A549 (cell line): Measurements from ENCODE around the gene ZMYND10. TPM values are rescaled to one million over a fixed set of nuclear protein-coding genes. Genes with fewer than 3 reads are reported as not detected.

ENCODE experiments used
- ATAC-seq, 2 experiments: fragments of 200-7000 bp in 1 of 2; fragments of >200 bp in 1 of 2; cut with Nextera tagmentation in 1 of 2; cut with Tn5 transposase in 1 of 2; 3 replicates each; pipeline versions ENCODE4 v1.8.0 to v1.9.1; 2018 to 2020; ENCODE audit warnings: mild to moderate bottlenecking in 1 of 2, moderate library complexity in 1 of 2
- CTCF ChIA-PET: fragments of 300-600 bp; sonication (Branson Sonifier 250); formaldehyde crosslinking; extraction: SDS; loops from one replicate; lab custom pipeline; 2021; ENCODE audit warnings: antibody characterized with exemption, inconsistent platforms; lab: Yijun Ruan, JAX
- POLR2A ChIA-PET: fragments of 350-600 bp; formaldehyde crosslinking; extraction: SDS; loops from one replicate; lab custom pipeline; 2021; ENCODE audit warnings: antibody characterized with exemption, inconsistent platforms; lab: Yijun Ruan, JAX
- DNase-seq, 2 experiments: peaks; one replicate each; pipeline versions ENCODE4 v3.0.0 to v3.0.0-alpha.2; 2011 to 2016; ENCODE audit warnings: low read depth in 1 of 2, low spot score in 1 of 2
- FAIRE-seq: peaks from 2 replicates; lab custom pipeline; 2011; peaks lifted over from hg19 to GRCh38; lab: Jason Lieb, UNC
- H3K27ac ChIP-seq, 2 experiments: fragments of >200 bp; sonication (Bioruptor Twin); formaldehyde crosslinking; 3 replicates each; pipeline ENCODE4 v1.5.1; 2016 to 2017
- H3K4me1 ChIP-seq: fragments of >200 bp; sonication (Bioruptor Twin); formaldehyde crosslinking; 3 replicates; pipeline ENCODE4 v1.6.1; 2016
- H3K4me2 ChIP-seq: fragments of >200 bp; sonication (Bioruptor Twin); formaldehyde crosslinking; 3 replicates; pipeline ENCODE4 v1.6.1; 2016
- H3K4me3 ChIP-seq: fragments of >200 bp; sonication (Bioruptor Twin); formaldehyde crosslinking; 3 replicates; pipeline ENCODE4 v1.5.1; 2016
- H3K9me3 ChIP-seq: fragments of >200 bp; sonication (Bioruptor Twin); formaldehyde crosslinking; 3 replicates; pipeline ENCODE4 v1.6.1; 2016
- CEBPB ChIP-seq, 2 experiments: fragments of >200 bp in 1 of 2; sonication (Bioruptor Twin) in 1 of 2; formaldehyde crosslinking in 1 of 2; IDR thresholded peaks; 2 replicates each; pipeline ENCODE4 v1.6.1; 2012 to 2016
- FOSL2 ChIP-seq, 2 experiments: fragments of 450-650 bp in 1 of 2; fragments of >200 bp in 1 of 2; sonication (Bioruptor Twin) in 1 of 2; formaldehyde crosslinking; IDR thresholded peaks; 2 replicates each; pipeline versions ENCODE4 v1.5.0 to v1.6.1; 2016 to 2020; ENCODE audit warnings: mild to moderate bottlenecking in 1 of 2, moderate library complexity in 1 of 2
- FOXS1 ChIP-seq: fragments of 250-450 bp; sonication (Bioruptor Pico); IDR thresholded peaks from 2 replicates; pipeline ENCODE4 v1.5.0; 2020; ENCODE audit warnings: mild to moderate bottlenecking, moderate library complexity
- JUNB ChIP-seq: fragments of >200 bp; sonication (Bioruptor Twin); formaldehyde crosslinking; IDR thresholded peaks from 2 replicates; pipeline ENCODE4 v1.6.1; 2016
- MAFK ChIP-seq: fragments of 450-650 bp; IDR thresholded peaks from 2 replicates; pipeline ENCODE4 v1.6.1; 2014; ENCODE audit not compliant: partially characterized antibody
- NPAS2 ChIP-seq: fragments of 250-450 bp; sonication (Bioruptor Pico); IDR thresholded peaks from 2 replicates; pipeline ENCODE4 v1.8.0; 2022; ENCODE audit warnings: mild to moderate bottlenecking, moderate library complexity, borderline replicate concordance
- SMC3 ChIP-seq: fragments of >200 bp; sonication (Bioruptor Twin); formaldehyde crosslinking; IDR thresholded peaks from 3 replicates; pipeline ENCODE4 v1.6.1; 2018; ENCODE audit warnings: inconsistent platforms
- TFCP2L1 ChIP-seq: fragments of 250-450 bp; sonication (Bioruptor Pico); IDR thresholded peaks from 2 replicates; pipeline ENCODE4 v1.5.0; 2021; ENCODE audit warnings: mild to moderate bottlenecking
- TP53 ChIP-seq: fragments of 250-450 bp; sonication (Bioruptor Pico); IDR thresholded peaks from 2 replicates; pipeline ENCODE4 v1.5.0; 2021; ENCODE audit warnings: mild to moderate bottlenecking, moderate library complexity
- ZC3H11A ChIP-seq: fragments of 450-650 bp; IDR thresholded peaks from 2 replicates; pipeline ENCODE4 v1.6.1; 2014; ENCODE audit warnings: antibody characterized with exemption, mild to moderate bottlenecking
- ZFP36 ChIP-seq: fragments of 450-650 bp; IDR thresholded peaks from 2 replicates; pipeline ENCODE4 v1.6.1; 2014; ENCODE audit warnings: borderline replicate concordance; ENCODE audit not compliant: partially characterized antibody
- WGBS: methylation state at CpG from one replicate; pipeline ENCODE4 v1.1.6; 2017; ENCODE audit errors: missing lambda C conversion rate; 5-methylcytosine and 5-hydroxymethylcytosine counted together
- polyA plus RNA-seq, 4 experiments: library from polyadenylated mRNA; depleted of rRNA in 3 of 4; stranded (reverse); fragments of >200 nt; fragmentation: RNase III in 1 of 4; extraction: RNeasy Plus Mini Kit Qiagen cat#74134 plus additional on column Dnase treatment in 1 of 4; gene quantifications; 2 replicates in 3 of 4; 3 replicates in 1 of 4; pipeline ENCODE4 v1.2.3, GENCODE V29; 2011 to 2017
- TF ChIP-seq, protein P1 (sequence below): fragments of 200-600 bp; sonication (generic); IDR thresholded peaks from 2 replicates; pipeline ENCODE4 v1.6.1; 2016; ENCODE audit warnings: antibody characterized with exemption, mild to moderate bottlenecking, moderate library complexity
- TF ChIP-seq, protein P2 (sequence below): fragments of >200 bp; sonication (Bioruptor Twin); formaldehyde crosslinking; IDR thresholded peaks from 2 replicates; pipeline ENCODE4 v1.6.1; 2016
- TF ChIP-seq, protein P3 (sequence below): fragments of >200 bp; sonication (Bioruptor Twin); formaldehyde crosslinking; IDR thresholded peaks from 3 replicates; pipeline ENCODE4 v1.5.1; 2016

Gene ZMYND10
- polyA plus RNA-seq, 2 of the 4 experiments (the other 2 are of a cell fraction) = 0.43 to 0.77 TPM

DNA sequence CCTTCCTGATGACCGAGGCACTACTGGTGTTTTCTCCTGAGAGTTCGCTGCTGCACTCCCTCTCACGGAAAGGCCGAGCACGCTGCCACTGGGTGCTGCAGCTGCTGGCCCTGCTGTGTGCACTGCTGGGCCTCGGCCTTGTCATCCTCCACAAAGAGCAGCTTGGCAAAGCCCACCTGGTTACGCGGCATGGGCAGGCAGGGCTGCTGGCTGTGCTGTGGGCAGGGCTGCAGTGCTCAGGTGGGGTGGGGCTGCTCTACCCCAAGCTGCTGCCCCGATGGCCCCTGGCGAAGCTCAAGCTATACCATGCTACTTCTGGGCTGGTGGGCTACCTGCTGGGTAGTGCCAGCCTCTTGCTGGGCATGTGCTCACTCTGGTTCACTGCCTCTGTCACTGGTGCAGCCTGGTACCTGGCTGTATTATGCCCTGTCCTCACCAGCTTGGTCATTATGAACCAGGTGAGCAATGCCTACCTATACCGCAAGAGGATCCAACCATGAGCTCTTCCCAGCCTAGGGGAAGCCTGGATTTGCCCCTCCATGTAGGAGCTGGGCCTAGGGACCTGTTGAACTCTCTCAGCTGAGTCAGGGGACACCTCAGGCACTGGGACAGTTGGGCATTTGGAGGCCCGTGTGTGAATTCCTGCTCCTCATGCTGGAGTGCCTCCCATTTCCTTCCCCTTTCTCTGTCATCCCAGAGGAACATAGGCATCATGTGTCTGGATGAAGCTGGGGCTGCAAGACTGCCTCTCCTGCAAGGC is 7.9 kb upstream of the ZMYND10 start:
- DNase-seq = no peak
- ChIA-PET POLR2A (no interaction called here), CTCF (interaction anchor here (0.6 to 1.7 kb wide), 7 partner anchors 16 to 1556 kb away, joined by 3 to 5 read pairs (median 4); partner anchors contain the start of gene TUSC2)
- ATAC-seq = no peak
- 93% methylated on average over 6 of the region's 12 CpGs for WGBS
- Histone ChIP-seq H3K27ac (no peak overlapping the region), H3K4me3 (no peak overlapping the region), H3K4me2 (no peak overlapping the region), H3K9me3 (no peaks in the 10 kb centered on the region), H3K4me1 (peaks cover 47% of the 10 kb centered on the region)
- no peak for TF ChIP-seq FOSL2 (IDR thresholded peaks at IDR 0.05)
- TF ChIP-seq FOSL2 (CRISPR knock-in tag; IDR thresholded peaks at IDR 0.05) = no peak
- no peak for TF ChIP-seq NPAS2 (CRISPR knock-in tag)
- TF ChIP-seq, protein P1, sequence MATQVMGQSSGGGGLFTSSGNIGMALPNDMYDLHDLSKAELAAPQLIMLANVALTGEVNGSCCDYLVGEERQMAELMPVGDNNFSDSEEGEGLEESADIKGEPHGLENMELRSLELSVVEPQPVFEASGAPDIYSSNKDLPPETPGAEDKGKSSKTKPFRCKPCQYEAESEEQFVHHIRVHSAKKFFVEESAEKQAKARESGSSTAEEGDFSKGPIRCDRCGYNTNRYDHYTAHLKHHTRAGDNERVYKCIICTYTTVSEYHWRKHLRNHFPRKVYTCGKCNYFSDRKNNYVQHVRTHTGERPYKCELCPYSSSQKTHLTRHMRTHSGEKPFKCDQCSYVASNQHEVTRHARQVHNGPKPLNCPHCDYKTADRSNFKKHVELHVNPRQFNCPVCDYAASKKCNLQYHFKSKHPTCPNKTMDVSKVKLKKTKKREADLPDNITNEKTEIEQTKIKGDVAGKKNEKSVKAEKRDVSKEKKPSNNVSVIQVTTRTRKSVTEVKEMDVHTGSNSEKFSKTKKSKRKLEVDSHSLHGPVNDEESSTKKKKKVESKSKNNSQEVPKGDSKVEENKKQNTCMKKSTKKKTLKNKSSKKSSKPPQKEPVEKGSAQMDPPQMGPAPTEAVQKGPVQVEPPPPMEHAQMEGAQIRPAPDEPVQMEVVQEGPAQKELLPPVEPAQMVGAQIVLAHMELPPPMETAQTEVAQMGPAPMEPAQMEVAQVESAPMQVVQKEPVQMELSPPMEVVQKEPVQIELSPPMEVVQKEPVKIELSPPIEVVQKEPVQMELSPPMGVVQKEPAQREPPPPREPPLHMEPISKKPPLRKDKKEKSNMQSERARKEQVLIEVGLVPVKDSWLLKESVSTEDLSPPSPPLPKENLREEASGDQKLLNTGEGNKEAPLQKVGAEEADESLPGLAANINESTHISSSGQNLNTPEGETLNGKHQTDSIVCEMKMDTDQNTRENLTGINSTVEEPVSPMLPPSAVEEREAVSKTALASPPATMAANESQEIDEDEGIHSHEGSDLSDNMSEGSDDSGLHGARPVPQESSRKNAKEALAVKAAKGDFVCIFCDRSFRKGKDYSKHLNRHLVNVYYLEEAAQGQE = no peak
- TF ChIP-seq FOXS1 (CRISPR knock-in tag) = no peak
- no peak for TF ChIP-seq SMC3
- TF ChIP-seq ZFP36 = no peak
- TF ChIP-seq MAFK = no peak
- TF ChIP-seq, protein P2, sequence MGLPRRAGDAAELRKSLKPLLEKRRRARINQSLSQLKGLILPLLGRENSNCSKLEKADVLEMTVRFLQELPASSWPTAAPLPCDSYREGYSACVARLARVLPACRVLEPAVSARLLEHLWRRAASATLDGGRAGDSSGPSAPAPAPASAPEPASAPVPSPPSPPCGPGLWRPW = no peak
- no peak for FAIRE-seq

DNA sequence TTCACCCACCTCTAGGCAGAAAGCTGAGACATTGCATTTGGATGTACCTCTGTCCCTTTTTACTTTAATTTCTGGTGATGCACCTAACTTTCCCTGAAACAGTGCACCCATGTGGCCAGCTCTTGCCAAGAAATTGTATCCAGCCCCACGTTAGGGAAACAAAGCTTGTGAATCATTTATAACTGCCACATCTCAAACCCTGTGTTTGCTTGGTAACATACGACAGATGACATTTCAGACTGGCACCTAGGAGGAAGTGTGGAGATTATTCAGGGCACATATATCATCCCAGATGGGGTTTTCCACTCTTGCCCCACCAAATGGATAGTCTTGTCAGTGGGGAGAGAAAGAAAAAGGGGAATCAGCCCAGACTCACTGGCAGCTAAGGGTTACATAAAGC is 7.2 kb upstream of the ZMYND10 start:
- ChIA-PET POLR2A (no interaction called here), CTCF (interaction anchor here (0.6 to 1.7 kb wide), 7 partner anchors 12 to 1557 kb away, joined by 3 to 5 read pairs (median 4); partner anchors contain the start of gene TUSC2)
- H3K4me3 ChIP-seq = no peak overlapping the region
- DNase-seq (peak; percentile 47 to 56), FAIRE-seq (no peak), ATAC-seq (no peak; a peak in 1 of 6 replicates)
- TF ChIP-seq, protein P3, sequence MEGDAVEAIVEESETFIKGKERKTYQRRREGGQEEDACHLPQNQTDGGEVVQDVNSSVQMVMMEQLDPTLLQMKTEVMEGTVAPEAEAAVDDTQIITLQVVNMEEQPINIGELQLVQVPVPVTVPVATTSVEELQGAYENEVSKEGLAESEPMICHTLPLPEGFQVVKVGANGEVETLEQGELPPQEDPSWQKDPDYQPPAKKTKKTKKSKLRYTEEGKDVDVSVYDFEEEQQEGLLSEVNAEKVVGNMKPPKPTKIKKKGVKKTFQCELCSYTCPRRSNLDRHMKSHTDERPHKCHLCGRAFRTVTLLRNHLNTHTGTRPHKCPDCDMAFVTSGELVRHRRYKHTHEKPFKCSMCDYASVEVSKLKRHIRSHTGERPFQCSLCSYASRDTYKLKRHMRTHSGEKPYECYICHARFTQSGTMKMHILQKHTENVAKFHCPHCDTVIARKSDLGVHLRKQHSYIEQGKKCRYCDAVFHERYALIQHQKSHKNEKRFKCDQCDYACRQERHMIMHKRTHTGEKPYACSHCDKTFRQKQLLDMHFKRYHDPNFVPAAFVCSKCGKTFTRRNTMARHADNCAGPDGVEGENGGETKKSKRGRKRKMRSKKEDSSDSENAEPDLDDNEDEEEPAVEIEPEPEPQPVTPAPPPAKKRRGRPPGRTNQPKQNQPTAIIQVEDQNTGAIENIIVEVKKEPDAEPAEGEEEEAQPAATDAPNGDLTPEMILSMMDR = 0 out of 3 replicates have a peak, but pooled peaks have one; percentile 9
- no peak for TF ChIP-seq CEBPB (IDR thresholded peaks at IDR 0.05)
- H3K27ac ChIP-seq = no peak overlapping the region
- H3K9me3 ChIP-seq = no peaks in the 10 kb centered on the region
- peaks cover 40% of the 10 kb centered on the region for H3K4me1 ChIP-seq
- H3K4me2 ChIP-seq = no peak overlapping the region
- WGBS = 0% methylated on average over 2 of the region's 2 CpGs

DNA sequence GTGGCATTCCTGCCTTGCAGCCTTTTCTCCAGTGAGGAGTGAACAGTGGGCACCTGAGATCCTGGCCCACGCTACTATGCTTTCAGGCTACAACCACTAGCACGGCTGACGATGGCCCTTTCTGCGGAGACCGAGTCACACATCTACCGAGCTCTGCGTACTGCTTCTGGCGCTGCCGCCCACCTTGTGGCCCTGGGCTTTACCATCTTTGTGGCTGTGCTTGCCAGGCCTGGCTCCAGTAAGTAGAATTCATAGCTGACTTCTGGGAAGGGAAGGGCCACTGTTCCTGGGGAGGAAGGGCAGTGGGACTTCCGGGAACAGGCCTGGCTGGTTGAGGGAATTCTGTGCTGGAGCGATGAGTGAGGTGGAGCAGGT is 5.8 kb upstream of the ZMYND10 start:
- CTCF ChIA-PET = interaction anchor here (1.3 to 5.3 kb wide), 4 partner anchors 191 to 263 kb away, joined by 3 to 32 read pairs (median 4); no protein-coding TSS in a partner anchor
- H3K27ac ChIP-seq = peak overlapping the region; percentile 97 to 100
- FAIRE-seq (no peak), DNase-seq (no peak), ATAC-seq (no peak; a peak in 1 of 6 replicates)
- peak overlapping the region; percentile 99 for H3K4me2 ChIP-seq
- peaks cover 30% of the 10 kb centered on the region for H3K4me1 ChIP-seq
- WGBS = 62% methylated on average over 10 of the region's 11 CpGs
- no peak for TF ChIP-seq TFCP2L1 (CRISPR knock-in tag)
- no peak for TF ChIP-seq TP53 (CRISPR knock-in tag)
- no peak for TF ChIP-seq MAFK
- TF ChIP-seq ZC3H11A = no peak
- TF ChIP-seq, protein P1 = 0 out of 2 replicates have a peak, but pooled peaks have one; percentile 3
- no peak for TF ChIP-seq JUNB
- peak overlapping the region; percentile 76 for H3K4me3 ChIP-seq
- H3K9me3 ChIP-seq = no peaks in the 10 kb centered on the region
- POLR2A ChIA-PET = interaction anchor here (0.6 to 1.6 kb wide), 3 partner anchors 8 to 23 kb away, joined by 5 to 13 read pairs (median 10); partner anchors contain the start of genes TMEM115 and TUSC2
